HepG2 (cell line): ENCODE measurements around the gene SAMD4B. TPM values are rescaled to one million over a fixed set of nuclear protein-coding genes. Genes with fewer than 3 reads are reported as not detected.

Source experiments
- BHLHE40 ChIP-seq: IDR thresholded peaks from 2 replicates; pipeline ENCODE4 v1.6.1; 2011; ENCODE audit warnings: low read length, improper control_type of control experiment
- GFI1 ChIP-seq: sonication (generic); formaldehyde crosslinking; IDR thresholded peaks from 2 replicates; pipeline ENCODE4 v1.5.0; 2020; ENCODE audit warnings: missing genetic modification reagents, mild to moderate bottlenecking, borderline replicate concordance
- KLF11 ChIP-seq: IDR thresholded peaks from 2 replicates; pipeline ENCODE4 v1.6.1; 2016; ENCODE audit warnings: missing compliant biosample characterization
- NR3C1 ChIP-seq: sonication (generic); formaldehyde crosslinking; IDR thresholded peaks from 2 replicates; pipeline ENCODE4 v1.4.0; 2020; ENCODE audit warnings: missing genetic modification reagents
- NRL ChIP-seq: sonication (generic); formaldehyde crosslinking; IDR thresholded peaks from 2 replicates; pipeline ENCODE4 v1.5.0; 2020; ENCODE audit warnings: missing genetic modification reagents, mild to moderate bottlenecking, moderate library complexity, borderline replicate concordance
- TP53 ChIP-seq: sonication (generic); formaldehyde crosslinking; conservative IDR thresholded peaks from 2 replicates; pipeline ENCODE4 v1.4.0; 2020; ENCODE audit warnings: missing genetic modification reagents
- UBTF ChIP-seq: sonication (generic); formaldehyde crosslinking; IDR thresholded peaks from 2 replicates; pipeline ENCODE4 v1.4.0; 2020; ENCODE audit warnings: mild to moderate bottlenecking, missing genetic modification reagents
- ZBTB44 ChIP-seq: sonication (generic); formaldehyde crosslinking; IDR thresholded peaks from 2 replicates; pipeline ENCODE4 v1.4.0; 2020; ENCODE audit warnings: missing genetic modification reagents
- ZNF253 ChIP-seq: sonication (generic); formaldehyde crosslinking; IDR thresholded peaks from 2 replicates; pipeline ENCODE4 v1.8.0; 2022; ENCODE audit warnings: mild to moderate bottlenecking, missing genetic modification reagents, borderline replicate concordance
- ZNF343 ChIP-seq: sonication (generic); formaldehyde crosslinking; IDR thresholded peaks from 2 replicates; pipeline ENCODE4 v1.4.0; 2020; ENCODE audit warnings: mild to moderate bottlenecking, missing genetic modification reagents
- ZNF431 ChIP-seq: sonication (generic); formaldehyde crosslinking; IDR thresholded peaks from 2 replicates; pipeline ENCODE4 v1.9.0; 2022; ENCODE audit warnings: missing genetic modification reagents, low read depth, mild to moderate bottlenecking, borderline replicate concordance
- ZNF550 ChIP-seq: sonication (generic); formaldehyde crosslinking; IDR thresholded peaks from 2 replicates; pipeline ENCODE4 v1.4.0; 2020; ENCODE audit warnings: mild to moderate bottlenecking, missing genetic modification reagents, borderline replicate concordance
- ZNF687 ChIP-seq: sonication (generic); formaldehyde crosslinking; IDR thresholded peaks from 2 replicates; pipeline ENCODE4 v1.5.1; 2020; ENCODE audit warnings: mild to moderate bottlenecking, missing genetic modification reagents, moderate library complexity
- ZNF772 ChIP-seq: sonication (generic); formaldehyde crosslinking; IDR thresholded peaks from 2 replicates; pipeline ENCODE4 v1.5.0; 2020; ENCODE audit warnings: mild to moderate bottlenecking, missing genetic modification reagents
- ZNF878 ChIP-seq: sonication (generic); formaldehyde crosslinking; IDR thresholded peaks from 2 replicates; pipeline ENCODE4 v1.8.1; 2023; ENCODE audit warnings: mild to moderate bottlenecking, missing genetic modification reagents, moderate library complexity
- polyA plus RNA-seq, 8 experiments: library from polyadenylated mRNA; depleted of rRNA in 3 of 8; stranded (reverse) in 7 of 8; unstranded in 1 of 8; fragments of >200 nt; fragmentation: Illumina TruSeq in 4 of 8; extraction: Trizol in 4 of 8; gene quantifications; 2 replicates each; pipeline versions ENCODE4 v1.2.1 to v1.2.3, GENCODE V29; 2011 to 2016; ENCODE audit warnings: low read depth in 4 of 8, missing spikeins in 1 of 8, mixed read lengths in 1 of 8; ENCODE audit not compliant: insufficient read depth in 1 of 8
- total RNA-seq, 5 experiments: library from RNA; depleted of rRNA; stranded (reverse); fragments of >200 nt; fragmentation: Illumina TruSeq; extraction: Trizol; gene quantifications; 2 replicates each; pipeline ENCODE4 v1.2.3, GENCODE V29; 2016; ENCODE audit warnings: low read depth in 1 of 5
- TF ChIP-seq, protein P1 (sequence below): sonication (generic); formaldehyde crosslinking; IDR thresholded peaks from 2 replicates; pipeline ENCODE4 v1.5.0; 2020; ENCODE audit warnings: mild to moderate bottlenecking, missing genetic modification reagents, borderline replicate concordance

SAMD4B gene
- total and polyA plus RNA-seq, 2 of the 13 experiments (the other 11 are each of a cell fraction or from before 2014, with no cell fraction given) = 26.0 to 31.8 TPM

DNA sequence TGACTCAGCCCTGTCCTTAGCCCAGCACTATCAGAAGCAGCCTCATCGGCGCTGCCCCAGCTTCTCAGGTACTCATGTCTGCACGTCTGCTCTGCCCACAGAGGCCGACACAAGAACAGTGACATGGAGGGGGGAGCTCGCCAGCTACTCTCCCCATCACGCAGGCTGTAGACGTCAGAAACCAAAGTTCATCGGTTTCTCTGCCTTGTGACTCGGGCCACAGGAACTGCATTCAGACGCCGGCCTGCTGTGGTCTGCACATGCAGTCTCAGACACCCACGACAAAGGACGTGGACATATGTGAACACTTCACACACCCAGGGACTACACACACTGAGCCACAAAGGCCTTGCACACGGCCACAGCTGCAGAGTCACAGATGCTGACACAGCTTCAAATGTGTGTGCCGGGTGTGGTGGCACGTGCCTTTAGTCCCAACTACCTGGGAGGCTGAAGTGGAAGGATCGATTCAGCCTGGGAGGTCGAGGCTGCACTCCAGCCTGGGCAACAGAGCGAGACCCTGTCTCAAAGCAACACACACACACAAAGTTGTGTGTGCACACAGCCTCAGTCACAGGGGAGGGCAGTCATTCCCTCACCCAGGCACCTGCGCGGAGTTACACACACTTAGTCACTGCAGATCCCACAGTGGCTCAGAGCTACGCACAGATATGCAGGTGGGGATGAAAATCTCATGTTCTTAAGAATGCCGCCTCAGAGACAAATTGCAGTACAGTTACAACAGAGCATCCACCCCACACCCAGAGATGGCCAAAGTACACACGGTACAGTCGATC lies 59.5 kb downstream of the SAMD4B start (continued):
- TF ChIP-seq UBTF (CRISPR knock-in tag) (peak; percentile 70), ZNF550 (CRISPR knock-in tag) (no peak), ZNF772 (peak; percentile 97), ZNF878 (CRISPR knock-in tag) (peak; percentile 80), NR3C1 (no peak), ZBTB44 (0 out of 2 replicates have a peak, but pooled peaks have one; percentile 14), GFI1 (peak; percentile 54; the same call in 1 of the 2 replicates), TP53 (peak; percentile 58; the same call in 1 of the 2 replicates), ZNF431 (peak; percentile 53; the same call in 1 of the 2 replicates), ZNF253 (CRISPR knock-in tag) (peak; percentile 37; the same call in 1 of the 2 replicates), BHLHE40 (peak; percentile 88), ZNF687 (CRISPR knock-in tag) (peak; percentile 100), NRL (CRISPR knock-in tag) (peak; percentile 95; the same call in 1 of the 2 replicates), ZNF343 (CRISPR knock-in tag) (peak; percentile 78), KLF11 (CRISPR knock-in tag) (peak; percentile 43; the same call in 1 of the 2 replicates)
- TF ChIP-seq, protein P1, sequence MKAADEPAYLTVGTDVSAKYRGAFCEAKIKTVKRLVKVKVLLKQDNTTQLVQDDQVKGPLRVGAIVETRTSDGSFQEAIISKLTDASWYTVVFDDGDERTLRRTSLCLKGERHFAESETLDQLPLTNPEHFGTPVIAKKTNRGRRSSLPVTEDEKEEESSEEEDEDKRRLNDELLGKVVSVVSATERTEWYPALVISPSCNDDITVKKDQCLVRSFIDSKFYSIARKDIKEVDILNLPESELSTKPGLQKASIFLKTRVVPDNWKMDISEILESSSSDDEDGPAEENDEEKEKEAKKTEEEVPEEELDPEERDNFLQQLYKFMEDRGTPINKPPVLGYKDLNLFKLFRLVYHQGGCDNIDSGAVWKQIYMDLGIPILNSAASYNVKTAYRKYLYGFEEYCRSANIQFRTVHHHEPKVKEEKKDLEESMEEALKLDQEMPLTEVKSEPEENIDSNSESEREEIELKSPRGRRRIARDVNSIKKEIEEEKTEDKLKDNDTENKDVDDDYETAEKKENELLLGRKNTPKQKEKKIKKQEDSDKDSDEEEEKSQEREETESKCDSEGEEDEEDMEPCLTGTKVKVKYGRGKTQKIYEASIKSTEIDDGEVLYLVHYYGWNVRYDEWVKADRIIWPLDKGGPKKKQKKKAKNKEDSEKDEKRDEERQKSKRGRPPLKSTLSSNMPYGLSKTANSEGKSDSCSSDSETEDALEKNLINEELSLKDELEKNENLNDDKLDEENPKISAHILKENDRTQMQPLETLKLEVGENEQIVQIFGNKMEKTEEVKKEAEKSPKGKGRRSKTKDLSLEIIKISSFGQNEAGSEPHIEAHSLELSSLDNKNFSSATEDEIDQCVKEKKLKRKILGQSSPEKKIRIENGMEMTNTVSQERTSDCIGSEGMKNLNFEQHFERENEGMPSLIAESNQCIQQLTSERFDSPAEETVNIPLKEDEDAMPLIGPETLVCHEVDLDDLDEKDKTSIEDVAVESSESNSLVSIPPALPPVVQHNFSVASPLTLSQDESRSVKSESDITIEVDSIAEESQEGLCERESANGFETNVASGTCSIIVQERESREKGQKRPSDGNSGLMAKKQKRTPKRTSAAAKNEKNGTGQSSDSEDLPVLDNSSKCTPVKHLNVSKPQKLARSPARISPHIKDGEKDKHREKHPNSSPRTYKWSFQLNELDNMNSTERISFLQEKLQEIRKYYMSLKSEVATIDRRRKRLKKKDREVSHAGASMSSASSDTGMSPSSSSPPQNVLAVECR (CRISPR knock-in tag) = peak; percentile 73
